Endothelial cell (in vitro differentiated cells): ENCODE data around the gene ITGAV. TPM values are rescaled to one million over a fixed set of nuclear protein-coding genes. Genes with fewer than 3 reads are reported as not detected.

Experiments
- DNase-seq: peaks from one replicate; pipeline ENCODE4 v3.0.0; 2021; ENCODE audit warnings: low spot score
- H3K27ac Mint-ChIP-seq: one replicate; pipeline ENCODE4 v1.8.0; 2021; ENCODE audit warnings: mixed read lengths, inconsistent platforms; ENCODE audit not compliant: unreplicated experiment
- H3K27me3 Mint-ChIP-seq: one replicate; pipeline ENCODE4 v1.8.0; 2021; ENCODE audit warnings: mild to moderate bottlenecking, moderate library complexity, mixed read lengths, inconsistent platforms; ENCODE audit not compliant: unreplicated experiment
- H3K36me3 Mint-ChIP-seq: one replicate; pipeline ENCODE4 v1.8.0; 2021; ENCODE audit warnings: mild to moderate bottlenecking, low read depth, mixed read lengths, inconsistent platforms; ENCODE audit not compliant: unreplicated experiment
- H3K4me1 Mint-ChIP-seq: one replicate; pipeline ENCODE4 v1.8.0; 2021; ENCODE audit warnings: mild to moderate bottlenecking, mixed read lengths, inconsistent platforms; ENCODE audit not compliant: unreplicated experiment
- H3K4me3 Mint-ChIP-seq: one replicate; pipeline ENCODE4 v1.8.0; 2021; ENCODE audit warnings: mild to moderate bottlenecking, mixed read lengths, inconsistent platforms; ENCODE audit not compliant: unreplicated experiment
- H3K9me3 Mint-ChIP-seq: one replicate; pipeline ENCODE4 v1.8.0; 2021; ENCODE audit warnings: mixed read lengths, inconsistent platforms; ENCODE audit not compliant: unreplicated experiment
- CTCF ChIP-seq: fragments of 200-600 bp; sonication (generic); IDR thresholded peaks from one replicate; pipeline ENCODE4 v1.5.0; 2021; ENCODE audit warnings: antibody characterized with exemption; ENCODE audit not compliant: unreplicated experiment
- total RNA-seq: library from RNA; stranded (reverse); fragmentation: NEBNext Ultra II Directional; extraction: Animal tissue kit (Norgen Biotek cat#: 25700); gene quantifications from one replicate; pipeline ENCODE4 v1.2.1, GENCODE V29; 2021; ENCODE audit not compliant: unreplicated experiment

ITGAV gene
- total RNA-seq, 1 donor from 2014 or later: 154 TPM

- Mint-ChIP-seq H3K36me3 (no peaks in the 10 kb centered on the region), H3K9me3 (no peaks in the 10 kb centered on the region), H3K4me1 (peaks cover 18% of the 10 kb centered on the region), H3K27ac (no peak overlapping the region), H3K4me3 (no peak overlapping the region), H3K27me3 (no peaks in the 10 kb centered on the region)
- no peak for DNase-seq
- no peak for TF ChIP-seq CTCF
These were observed 16.3 kb upstream of the ITGAV start for GRCh38 chr2:186573531-186573930.

- DNase-seq: no peak
- H3K4me3 Mint-ChIP-seq: no peak overlapping the region
- peak overlapping the region; percentile 74 for H3K27ac Mint-ChIP-seq
- TF ChIP-seq CTCF: no peak
- H3K27me3 Mint-ChIP-seq: no peaks in the 10 kb centered on the region
- H3K4me1 Mint-ChIP-seq: peaks cover 11% of the 10 kb centered on the region
- no peaks in the 10 kb centered on the region for H3K9me3 Mint-ChIP-seq
- H3K36me3 Mint-ChIP-seq: no peaks in the 10 kb centered on the region
These were observed 14.6 kb upstream of the ITGAV start for GRCh38 chr2:186575302-186575701.

GRCh38 chr2:186575856-186576255 lies 14.0 kb upstream of the ITGAV start:
- no peaks in the 10 kb centered on the region for H3K36me3 Mint-ChIP-seq

GRCh38 chr2:186576614-186577013 lies 13.2 kb upstream of the ITGAV start:
- peaks cover 6% of the 10 kb centered on the region for H3K4me1 Mint-ChIP-seq
- H3K27me3 Mint-ChIP-seq: no peaks in the 10 kb centered on the region
- no peak overlapping the region for H3K27ac Mint-ChIP-seq

More at GRCh38 chr2:186575856-186576255, 14.0 kb upstream of the ITGAV start:
- no peaks in the 10 kb centered on the region for H3K9me3 Mint-ChIP-seq
- H3K27me3 Mint-ChIP-seq: no peaks in the 10 kb centered on the region
- H3K4me1 Mint-ChIP-seq: peaks cover 7% of the 10 kb centered on the region
- no peak for TF ChIP-seq CTCF
- DNase-seq: no peak
- no peak overlapping the region for H3K4me3 Mint-ChIP-seq
- H3K27ac Mint-ChIP-seq: peak overlapping the region; percentile 74

GRCh38 chr2:186582698-186583097 lies 7.2 kb upstream of the ITGAV start:
- Mint-ChIP-seq H3K36me3 (no peaks in the 10 kb centered on the region), H3K27ac (no peak overlapping the region), H3K27me3 (peaks cover 1% of the 10 kb centered on the region), H3K4me1 (peaks cover 4% of the 10 kb centered on the region), H3K9me3 (no peaks in the 10 kb centered on the region), H3K4me3 (no peak overlapping the region)
- no peak for DNase-seq
- no peak for TF ChIP-seq CTCF

More at GRCh38 chr2:186576614-186577013, 13.2 kb upstream of the ITGAV start:
- no peaks in the 10 kb centered on the region for H3K36me3 Mint-ChIP-seq
- no peak for TF ChIP-seq CTCF
- no peak for DNase-seq
- no peak overlapping the region for H3K4me3 Mint-ChIP-seq
- H3K9me3 Mint-ChIP-seq: no peaks in the 10 kb centered on the region
